Neural crest cell (in vitro differentiated cells): Measurements from ENCODE around the gene HMGN1. TPM values are rescaled to one million over a fixed set of nuclear protein-coding genes. Genes with fewer than 3 reads are reported as not detected.

ENCODE experiments used
- DNase-seq: peaks from one replicate; pipeline ENCODE4 v3.0.0; 2021; ENCODE audit warnings: low read depth, mixed read lengths, low spot score
- H3K27ac Mint-ChIP-seq: one replicate; pipeline ENCODE4 v1.8.0; 2021; ENCODE audit warnings: mild to moderate bottlenecking, mixed read lengths; ENCODE audit not compliant: unreplicated experiment
- H3K27me3 Mint-ChIP-seq: 2 replicates; pipeline ENCODE4 v1.8.0; 2021; ENCODE audit warnings: low read depth, mild to moderate bottlenecking, mixed read lengths
- H3K36me3 Mint-ChIP-seq: 2 replicates; pipeline ENCODE4 v1.8.0; 2021; ENCODE audit warnings: low read depth, mild to moderate bottlenecking, mixed read lengths
- H3K4me1 Mint-ChIP-seq: 2 replicates; pipeline ENCODE4 v1.8.0; 2021; ENCODE audit warnings: mixed read lengths
- H3K4me3 Mint-ChIP-seq: one replicate; pipeline ENCODE4 v1.8.0; 2021; ENCODE audit warnings: mild to moderate bottlenecking, mixed read lengths
- H3K9me3 Mint-ChIP-seq: 2 replicates; pipeline ENCODE4 v1.8.0; 2021; ENCODE audit warnings: mixed read lengths
- total RNA-seq: library from RNA; stranded (reverse); gene quantifications from 2 replicates; pipeline ENCODE4 v1.2.1, GENCODE V29; 2021
- TF ChIP-seq, protein P1 (sequence below): fragments of 200-600 bp; sonication (generic); conservative IDR thresholded peaks from 2 replicates; pipeline ENCODE4 v1.5.0; 2021; ENCODE audit warnings: antibody characterized with exemption, mild to moderate bottlenecking

HMGN1 gene
- total RNA-seq, 1 donor from 2014 or later = 589 TPM

DNA sequence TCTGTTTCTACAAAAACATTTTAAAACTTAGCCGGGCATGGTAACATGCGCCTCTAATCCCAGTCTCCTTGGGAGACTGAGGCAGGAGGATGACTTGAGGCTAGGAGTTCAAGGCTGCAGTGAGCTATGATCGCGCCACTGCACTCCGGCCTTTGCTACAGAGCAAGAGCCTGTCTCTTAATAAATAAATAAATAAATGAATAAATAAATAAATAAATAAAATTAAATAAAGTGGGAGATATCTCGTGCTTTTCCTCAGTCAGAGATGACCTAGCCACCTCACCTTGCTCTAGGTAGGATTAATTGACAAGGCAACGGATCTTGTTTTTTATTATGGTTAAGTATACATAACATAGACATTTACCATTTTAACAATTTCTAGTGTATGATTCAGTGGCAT is 21.2 kb downstream of the HMGN1 start:
- H3K27me3 Mint-ChIP-seq = no peaks in the 10 kb centered on the region
- TF ChIP-seq, protein P1, sequence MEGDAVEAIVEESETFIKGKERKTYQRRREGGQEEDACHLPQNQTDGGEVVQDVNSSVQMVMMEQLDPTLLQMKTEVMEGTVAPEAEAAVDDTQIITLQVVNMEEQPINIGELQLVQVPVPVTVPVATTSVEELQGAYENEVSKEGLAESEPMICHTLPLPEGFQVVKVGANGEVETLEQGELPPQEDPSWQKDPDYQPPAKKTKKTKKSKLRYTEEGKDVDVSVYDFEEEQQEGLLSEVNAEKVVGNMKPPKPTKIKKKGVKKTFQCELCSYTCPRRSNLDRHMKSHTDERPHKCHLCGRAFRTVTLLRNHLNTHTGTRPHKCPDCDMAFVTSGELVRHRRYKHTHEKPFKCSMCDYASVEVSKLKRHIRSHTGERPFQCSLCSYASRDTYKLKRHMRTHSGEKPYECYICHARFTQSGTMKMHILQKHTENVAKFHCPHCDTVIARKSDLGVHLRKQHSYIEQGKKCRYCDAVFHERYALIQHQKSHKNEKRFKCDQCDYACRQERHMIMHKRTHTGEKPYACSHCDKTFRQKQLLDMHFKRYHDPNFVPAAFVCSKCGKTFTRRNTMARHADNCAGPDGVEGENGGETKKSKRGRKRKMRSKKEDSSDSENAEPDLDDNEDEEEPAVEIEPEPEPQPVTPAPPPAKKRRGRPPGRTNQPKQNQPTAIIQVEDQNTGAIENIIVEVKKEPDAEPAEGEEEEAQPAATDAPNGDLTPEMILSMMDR = no peak

DNA sequence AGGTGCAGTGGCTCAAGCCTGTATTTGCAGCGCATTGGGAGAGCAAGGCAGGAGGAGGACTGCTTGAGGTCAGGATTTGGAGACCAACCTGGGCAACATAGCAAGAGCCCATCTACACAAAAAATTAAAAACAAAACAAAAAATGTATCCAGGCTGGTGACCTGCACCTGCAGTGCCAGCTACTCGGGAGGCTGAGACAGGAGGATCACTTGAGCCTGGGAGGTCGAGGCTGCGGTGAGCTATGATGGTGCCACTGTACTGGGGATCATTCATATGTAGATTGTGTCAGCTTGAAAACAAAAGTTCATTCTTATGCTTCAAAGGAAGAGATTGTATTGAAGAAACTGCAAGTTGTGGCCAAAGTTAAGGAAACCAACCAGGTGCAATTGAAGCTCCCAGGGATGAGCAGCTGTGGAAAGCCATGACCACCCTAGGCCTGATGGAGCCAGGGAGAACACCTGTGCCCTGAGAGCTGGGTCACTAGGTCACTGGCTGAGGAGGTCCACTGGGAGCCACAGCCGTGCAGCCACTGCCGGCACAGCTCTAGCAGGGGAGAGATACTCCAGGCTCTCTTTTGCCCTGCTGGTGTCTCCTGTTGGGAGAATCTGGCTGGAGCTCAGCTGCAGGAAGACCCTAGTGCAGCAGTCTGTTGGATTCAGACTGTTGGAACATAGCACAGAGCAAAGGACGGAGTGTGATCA is 22.1 kb downstream of the HMGN1 start:
- peaks cover 5% of the 10 kb centered on the region for H3K4me1 Mint-ChIP-seq
- no peaks in the 10 kb centered on the region for H3K9me3 Mint-ChIP-seq
- no peak overlapping the region for H3K4me3 Mint-ChIP-seq
- no peaks in the 10 kb centered on the region for H3K36me3 Mint-ChIP-seq
- no peak overlapping the region for H3K27ac Mint-ChIP-seq
- DNase-seq = no peak
- TF ChIP-seq, protein P1 = no peak
- H3K27me3 Mint-ChIP-seq = no peaks in the 10 kb centered on the region

More for the DNA sequence above, 21.2 kb downstream of the HMGN1 start:
- Mint-ChIP-seq H3K27ac (no peak overlapping the region), H3K9me3 (no peaks in the 10 kb centered on the region), H3K4me3 (no peak overlapping the region), H3K36me3 (no peaks in the 10 kb centered on the region), H3K4me1 (peaks cover 5% of the 10 kb centered on the region)
- DNase-seq = no peak

DNA sequence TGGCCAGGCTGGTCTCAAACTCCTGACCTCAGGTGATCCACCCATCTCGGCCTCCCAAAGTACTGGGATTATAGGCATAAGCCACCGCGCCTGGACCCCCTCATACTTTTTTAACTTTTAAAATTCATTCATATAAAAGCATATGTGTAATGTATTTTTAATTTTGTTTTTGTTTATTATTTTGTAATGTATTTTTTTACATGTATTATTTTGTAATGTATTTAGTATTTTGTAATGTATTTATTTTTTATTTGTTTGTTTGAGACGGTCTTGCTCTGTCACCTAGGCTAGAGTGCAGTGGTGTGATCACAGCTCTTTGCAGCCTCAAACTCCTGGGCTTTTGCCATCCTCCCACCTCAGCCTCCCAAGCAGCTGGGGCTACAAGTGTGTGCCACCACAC is 23.4 kb downstream of the HMGN1 start:
- Mint-ChIP-seq H3K27ac (no peak overlapping the region), H3K27me3 (no peaks in the 10 kb centered on the region), H3K9me3 (no peaks in the 10 kb centered on the region), H3K4me3 (no peak overlapping the region), H3K36me3 (no peaks in the 10 kb centered on the region), H3K4me1 (peaks cover 5% of the 10 kb centered on the region)
- TF ChIP-seq, protein P1 = no peak
- DNase-seq = no peak

DNA sequence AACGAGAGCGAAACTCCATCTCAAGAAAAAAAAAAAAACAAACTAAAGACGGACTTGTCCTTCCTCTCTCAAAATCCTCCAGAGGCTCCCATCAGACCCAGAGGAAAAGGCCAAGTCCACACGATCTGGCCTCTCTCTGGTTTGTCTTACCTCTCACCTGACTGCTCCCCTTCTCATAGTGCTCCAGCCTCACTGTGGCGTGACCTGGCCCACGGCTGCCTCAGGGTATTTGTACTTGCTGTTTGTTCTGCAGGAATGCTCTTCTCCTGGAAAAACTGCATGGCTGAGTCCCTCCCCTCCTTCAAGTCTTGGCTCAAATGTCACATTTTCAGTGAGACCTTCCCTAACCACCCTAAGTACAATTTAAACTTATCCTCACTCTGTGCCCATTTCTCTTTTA is 27.5 kb downstream of the HMGN1 start:
- Mint-ChIP-seq H3K9me3 (no peaks in the 10 kb centered on the region), H3K4me3 (no peak overlapping the region), H3K27ac (no peak overlapping the region), H3K36me3 (no peaks in the 10 kb centered on the region), H3K27me3 (no peaks in the 10 kb centered on the region), H3K4me1 (peaks cover 1% of the 10 kb centered on the region)
- TF ChIP-seq, protein P1 = no peak
- DNase-seq = no peak

DNA sequence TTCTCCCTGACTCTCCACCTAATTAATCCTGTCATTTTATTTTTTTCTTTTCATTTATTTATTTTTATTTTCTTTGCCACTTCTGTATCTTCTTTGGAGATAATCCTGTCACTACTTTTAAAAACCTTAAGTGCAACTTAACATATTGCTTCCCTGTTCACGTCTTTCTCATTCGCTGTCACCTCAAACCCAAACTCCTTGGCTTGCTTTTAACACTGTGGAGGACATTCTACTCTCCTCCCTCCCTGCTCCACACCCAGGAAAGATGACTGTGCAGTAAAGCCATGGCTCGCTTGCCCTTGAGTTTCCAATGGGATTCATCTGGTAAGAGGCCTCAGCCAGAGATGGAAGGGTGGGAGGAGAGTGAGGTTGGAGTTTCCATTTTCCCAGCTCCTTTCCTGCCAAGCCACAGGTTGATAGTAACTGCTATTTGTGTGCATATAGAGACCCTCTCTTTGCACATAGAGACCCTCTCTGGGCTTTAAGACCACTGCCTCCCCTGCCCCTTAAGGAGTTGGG is 29.0 kb downstream of the HMGN1 start:
- TF ChIP-seq, protein P1 = no peak
- Mint-ChIP-seq H3K9me3 (no peaks in the 10 kb centered on the region), H3K4me3 (no peak overlapping the region), H3K4me1 (no peaks in the 10 kb centered on the region), H3K36me3 (no peaks in the 10 kb centered on the region), H3K27ac (no peak overlapping the region), H3K27me3 (no peaks in the 10 kb centered on the region)
- no peak for DNase-seq
